HG02884 (cell line): Measurements from ENCODE around the gene SCN1B.
"Not testable (repeated sequence)": the region's sequence is repeated elsewhere in the genome, so short reads cannot be mapped to it uniquely, and the experiment has no call there.

Experiments
- ATAC-seq: cut with Tn5 transposase; IDR thresholded peaks from one replicate; pipeline ENCODE4 v1.9.1; 2021; ENCODE audit warnings: mild to moderate bottlenecking, moderate library complexity; ENCODE audit not compliant: unreplicated experiment

Gene SCN1B

GRCh38 chr19:35015954-35016351, 14.3 kb upstream of the SCN1B start:
- ATAC-seq, result no peak

GRCh38 chr19:35017507-35017906, 12.8 kb upstream of the SCN1B start:
- no peak for ATAC-seq

- ATAC-seq, result no peak
Observed at GRCh38 chr19:35018379-35018778, 11.9 kb upstream of the SCN1B start.

GRCh38 chr19:35019144-35019543, 11.1 kb upstream of the SCN1B start:
- no peak for ATAC-seq

GRCh38 chr19:35021016-35021415, 9.3 kb upstream of the SCN1B start:
- no peak for ATAC-seq

GRCh38 chr19:35021596-35021995, 8.7 kb upstream of the SCN1B start:
- ATAC-seq, result no peak

- ATAC-seq, result no peak
Observed at GRCh38 chr19:35022460-35022859, 7.8 kb upstream of the SCN1B start.

GRCh38 chr19:35023428-35023827, 6.8 kb upstream of the SCN1B start:
- no peak for ATAC-seq

GRCh38 chr19:35024095-35024494, 6.2 kb upstream of the SCN1B start:
- no peak for ATAC-seq

GRCh38 chr19:35025969-35026368, 4.3 kb upstream of the SCN1B start:
- ATAC-seq, result no peak

GRCh38 chr19:35026418-35026817, 3.9 kb upstream of the SCN1B start:
- ATAC-seq, result no peak

- ATAC-seq, result no peak
Observed at GRCh38 chr19:35027009-35027408, 3.3 kb upstream of the SCN1B start.

- no peak for ATAC-seq
Observed at GRCh38 chr19:35027851-35028599, 2.2 kb upstream of the SCN1B start.

- ATAC-seq, result not testable (repeated sequence)
Observed at GRCh38 chr19:35028600-35028885, 1.7 kb upstream of the SCN1B start.

- not testable (repeated sequence) for ATAC-seq
Observed at GRCh38 chr19:35029275-35029736, 964 bp upstream of the SCN1B start.

GRCh38 chr19:35029737-35030256, 473 bp upstream of the SCN1B start:
- ATAC-seq, result no peak

- no peak for ATAC-seq
Observed at GRCh38 chr19:35031072-35031881, 1.0 kb downstream of the SCN1B start.

GRCh38 chr19:35032356-35032865, 2.1 kb downstream of the SCN1B start:
- ATAC-seq, result no peak

GRCh38 chr19:35033067-35034004, 3.1 kb downstream of the SCN1B start:
- ATAC-seq, result no peak

GRCh38 chr19:35034005-35034502, 3.8 kb downstream of the SCN1B start:
- ATAC-seq, result no peak
